ENCODE results near the gene PRSS33. TPM values are rescaled to one million over a fixed set of nuclear protein-coding genes. Genes with fewer than 3 reads are reported as not detected.

Gene PRSS33
- total and polyA plus RNA-seq, 9 of the 15 experiments (the other 6 are each of a cell fraction or from before 2014, with no cell fraction given) = not detected

DNA sequence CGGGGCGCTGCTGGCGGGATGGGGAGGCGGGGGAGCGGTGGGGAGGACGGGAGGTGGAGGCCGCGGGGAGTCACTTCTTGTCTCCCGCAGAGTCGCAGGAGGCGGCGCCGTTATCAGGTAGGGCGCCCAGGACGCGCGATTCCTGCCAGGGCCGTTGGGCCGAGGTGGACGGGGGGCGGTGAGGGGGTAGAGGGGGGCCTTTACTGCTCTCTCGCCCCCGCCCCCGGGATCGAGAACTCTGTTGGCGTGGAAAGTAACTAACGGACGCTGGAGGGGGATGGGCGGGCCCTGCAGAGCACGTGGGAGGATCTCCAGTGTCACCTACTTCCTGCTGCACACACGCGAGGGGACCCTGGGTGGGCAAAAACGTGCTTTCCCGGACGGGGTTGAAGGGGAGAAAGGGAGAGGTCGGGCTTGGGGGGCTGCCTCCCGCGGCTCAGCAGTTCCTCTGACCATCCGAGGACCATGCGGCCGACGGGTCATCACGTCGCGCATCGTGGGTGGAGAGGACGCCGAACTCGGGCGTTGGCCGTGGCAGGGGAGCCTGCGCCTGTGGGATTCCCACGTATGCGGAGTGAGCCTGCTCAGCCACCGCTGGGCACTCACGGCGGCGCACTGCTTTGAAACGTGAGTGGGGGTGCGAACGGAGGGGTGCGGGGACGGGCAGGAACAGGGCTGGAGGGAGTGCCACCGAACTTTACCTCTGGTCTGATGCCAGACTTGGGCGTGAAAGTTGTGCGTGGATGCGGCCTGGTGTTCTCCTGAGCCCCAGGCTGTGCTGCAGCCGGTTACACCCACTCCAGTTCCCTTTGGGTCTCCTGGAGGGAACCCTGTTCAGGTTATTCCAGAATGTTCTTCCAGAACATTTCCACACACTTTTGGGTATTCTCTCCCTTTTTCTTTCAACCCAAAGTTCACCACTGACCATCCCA, 30.2 kb upstream of the PRSS33 start (continued):
- TF ChIP-seq, protein P1, sequence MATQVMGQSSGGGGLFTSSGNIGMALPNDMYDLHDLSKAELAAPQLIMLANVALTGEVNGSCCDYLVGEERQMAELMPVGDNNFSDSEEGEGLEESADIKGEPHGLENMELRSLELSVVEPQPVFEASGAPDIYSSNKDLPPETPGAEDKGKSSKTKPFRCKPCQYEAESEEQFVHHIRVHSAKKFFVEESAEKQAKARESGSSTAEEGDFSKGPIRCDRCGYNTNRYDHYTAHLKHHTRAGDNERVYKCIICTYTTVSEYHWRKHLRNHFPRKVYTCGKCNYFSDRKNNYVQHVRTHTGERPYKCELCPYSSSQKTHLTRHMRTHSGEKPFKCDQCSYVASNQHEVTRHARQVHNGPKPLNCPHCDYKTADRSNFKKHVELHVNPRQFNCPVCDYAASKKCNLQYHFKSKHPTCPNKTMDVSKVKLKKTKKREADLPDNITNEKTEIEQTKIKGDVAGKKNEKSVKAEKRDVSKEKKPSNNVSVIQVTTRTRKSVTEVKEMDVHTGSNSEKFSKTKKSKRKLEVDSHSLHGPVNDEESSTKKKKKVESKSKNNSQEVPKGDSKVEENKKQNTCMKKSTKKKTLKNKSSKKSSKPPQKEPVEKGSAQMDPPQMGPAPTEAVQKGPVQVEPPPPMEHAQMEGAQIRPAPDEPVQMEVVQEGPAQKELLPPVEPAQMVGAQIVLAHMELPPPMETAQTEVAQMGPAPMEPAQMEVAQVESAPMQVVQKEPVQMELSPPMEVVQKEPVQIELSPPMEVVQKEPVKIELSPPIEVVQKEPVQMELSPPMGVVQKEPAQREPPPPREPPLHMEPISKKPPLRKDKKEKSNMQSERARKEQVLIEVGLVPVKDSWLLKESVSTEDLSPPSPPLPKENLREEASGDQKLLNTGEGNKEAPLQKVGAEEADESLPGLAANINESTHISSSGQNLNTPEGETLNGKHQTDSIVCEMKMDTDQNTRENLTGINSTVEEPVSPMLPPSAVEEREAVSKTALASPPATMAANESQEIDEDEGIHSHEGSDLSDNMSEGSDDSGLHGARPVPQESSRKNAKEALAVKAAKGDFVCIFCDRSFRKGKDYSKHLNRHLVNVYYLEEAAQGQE (IDR thresholded peaks at IDR 0.05; ENCODE audit: borderline replicate concordance) = no peak
- TF ChIP-seq, protein P1 (CRISPR knock-in tag; IDR thresholded peaks at IDR 0.05; ENCODE audit: low read depth) = no peak; the same call in 1 of the 2 replicates
- TF ChIP-seq, protein P2, sequence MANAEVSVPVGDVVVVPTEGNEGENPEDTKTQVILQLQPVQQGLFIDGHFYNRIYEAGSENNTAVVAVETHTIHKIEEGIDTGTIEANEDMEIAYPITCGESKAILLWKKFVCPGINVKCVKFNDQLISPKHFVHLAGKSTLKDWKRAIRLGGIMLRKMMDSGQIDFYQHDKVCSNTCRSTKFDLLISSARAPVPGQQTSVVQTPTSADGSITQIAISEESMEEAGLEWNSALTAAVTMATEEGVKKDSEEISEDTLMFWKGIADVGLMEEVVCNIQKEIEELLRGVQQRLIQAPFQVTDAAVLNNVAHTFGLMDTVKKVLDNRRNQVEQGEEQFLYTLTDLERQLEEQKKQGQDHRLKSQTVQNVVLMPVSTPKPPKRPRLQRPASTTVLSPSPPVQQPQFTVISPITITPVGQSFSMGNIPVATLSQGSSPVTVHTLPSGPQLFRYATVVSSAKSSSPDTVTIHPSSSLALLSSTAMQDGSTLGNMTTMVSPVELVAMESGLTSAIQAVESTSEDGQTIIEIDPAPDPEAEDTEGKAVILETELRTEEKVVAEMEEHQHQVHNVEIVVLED (CRISPR knock-in tag; IDR thresholded peaks at IDR 0.05) = no peak; the same call in 1 of the 2 replicates
- TF ChIP-seq, protein P3, sequence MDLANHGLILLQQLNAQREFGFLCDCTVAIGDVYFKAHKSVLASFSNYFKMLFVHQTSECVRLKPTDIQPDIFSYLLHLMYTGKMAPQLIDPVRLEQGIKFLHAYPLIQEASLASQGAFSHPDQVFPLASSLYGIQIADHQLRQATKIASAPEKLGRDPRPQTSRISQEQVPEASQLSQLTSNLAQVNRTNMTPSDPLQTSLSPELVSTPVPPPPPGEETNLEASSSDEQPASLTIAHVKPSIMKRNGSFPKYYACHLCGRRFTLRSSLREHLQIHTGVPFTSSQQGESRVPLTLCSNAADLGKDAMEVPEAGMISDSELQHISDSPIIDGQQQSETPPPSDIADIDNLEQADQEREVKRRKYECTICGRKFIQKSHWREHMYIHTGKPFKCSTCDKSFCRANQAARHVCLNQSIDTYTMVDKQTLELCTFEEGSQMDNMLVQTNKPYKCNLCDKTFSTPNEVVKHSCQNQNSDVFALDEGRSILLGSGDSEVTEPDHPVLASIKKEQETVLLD (IDR thresholded peaks at IDR 0.05) = peak; percentile 68; the same call in 1 of the 2 replicates
- TF ChIP-seq TAF9B (IDR thresholded peaks at IDR 0.05; ENCODE audit: partially characterized antibody) = no peak
- no peak for TF ChIP-seq ZNF197 (CRISPR knock-in tag; IDR thresholded peaks at IDR 0.05; ENCODE audit: low read depth)
- TF ChIP-seq ZNF184 (CRISPR knock-in tag; IDR thresholded peaks at IDR 0.05) = no peak
- no peak for TF ChIP-seq ZBTB7A (IDR thresholded peaks at IDR 0.05; ENCODE audit: borderline replicate concordance, control insufficient read depth, low read depth, low read length)
- TF ChIP-seq CCAR2 (IDR thresholded peaks at IDR 0.05; ENCODE audit: low read depth, low read length) = no peak
- TF ChIP-seq SP1 (CRISPR knock-in tag; IDR thresholded peaks at IDR 0.05) = peak; percentile 31; the same call in 1 of the 2 replicates
- no peak for TF ChIP-seq MCM2 (IDR thresholded peaks at IDR 0.05; ENCODE audit: low read depth)
- TF ChIP-seq RFX1 (IDR thresholded peaks at IDR 0.05) = no peak
- TF ChIP-seq PTTG1 (tag; IDR thresholded peaks at IDR 0.05; ENCODE audit: low read depth) = no peak

All from K562 (cell line).